Liver (tissue), 9 donors: ENCODE data around the gene CHST12. TPM values are rescaled to one million over a fixed set of nuclear protein-coding genes. Genes with fewer than 3 reads are reported as not detected.

Experiments
- DNase-seq: peaks from one replicate; pipeline ENCODE4 v3.0.0-alpha.2; 2017; ENCODE audit warnings: low spot score
- H3K27ac ChIP-seq, 2 donors: one replicate each; pipeline ENCODE4 v1.7.0; 2013; ENCODE audit warnings: inconsistent platforms in 2 of 2, low read length in 2 of 2, control low read depth in 1 of 2, low read depth in 1 of 2, mild to moderate bottlenecking in 1 of 2
- H3K27me3 ChIP-seq, 4 donors: one replicate each; pipeline versions ENCODE4 v1.6.1 to v1.7.0; 2013; ENCODE audit warnings: low read length in 3 of 4, inconsistent platforms in 1 of 4, mild to moderate bottlenecking in 1 of 4, moderate library complexity in 1 of 4; ENCODE audit not compliant: control insufficient read depth in 4 of 4, insufficient read depth in 4 of 4
- H3K36me3 ChIP-seq, 4 donors: one replicate each; pipeline versions ENCODE4 v1.6.1 to v1.7.0; 2013; ENCODE audit warnings: low read length in 3 of 4, mild to moderate bottlenecking in 3 of 4, low read depth in 1 of 4, moderate library complexity in 1 of 4; ENCODE audit not compliant: control insufficient read depth in 4 of 4, insufficient read depth in 3 of 4
- H3K4me1 ChIP-seq, 4 donors: one replicate each; pipeline versions ENCODE4 v1.6.1 to v1.7.0; 2013; ENCODE audit warnings: low read length in 3 of 4, mild to moderate bottlenecking in 3 of 4, moderate library complexity in 1 of 4; ENCODE audit not compliant: control insufficient read depth in 4 of 4, insufficient read depth in 4 of 4
- H3K4me3 ChIP-seq, 3 donors: one replicate each; pipeline versions ENCODE4 v1.6.1 to v1.7.0; 2013; ENCODE audit warnings: low read length in 3 of 3, control low read depth in 1 of 3, low read depth in 1 of 3, mild to moderate bottlenecking in 1 of 3
- H3K9ac ChIP-seq, 2 donors: one replicate each; pipeline ENCODE4 v1.7.0; 2013; ENCODE audit warnings: low read length in 2 of 2, mild to moderate bottlenecking in 2 of 2, moderate library complexity in 2 of 2, control low read depth in 1 of 2, low read depth in 1 of 2
- H3K9me3 ChIP-seq, 4 donors: one replicate each; pipeline versions ENCODE4 v1.6.1 to v1.7.0; 2013; ENCODE audit warnings: low read length in 3 of 4; ENCODE audit not compliant: control insufficient read depth in 4 of 4
- FOXA1 ChIP-seq: IDR thresholded peaks from 2 replicates; pipeline ENCODE4 v1.6.1; 2016; ENCODE audit warnings: antibody characterized with exemption
- FOXA2 ChIP-seq: IDR thresholded peaks from 2 replicates; pipeline ENCODE4 v1.6.1; 2016; ENCODE audit warnings: antibody characterized with exemption
- GABPA ChIP-seq, 2 donors: IDR thresholded peaks in 1 of 2; conservative IDR thresholded peaks in 1 of 2; 2 replicates each; pipeline ENCODE4 v1.6.1; 2016; ENCODE audit warnings: antibody characterized with exemption in 2 of 2, mild to moderate bottlenecking in 1 of 2, moderate library complexity in 1 of 2
- JUND ChIP-seq, 2 donors: IDR thresholded peaks; 2 replicates each; pipeline ENCODE4 v1.6.1; 2016; ENCODE audit warnings: antibody characterized with exemption in 2 of 2
- MAX ChIP-seq: IDR thresholded peaks from 2 replicates; pipeline ENCODE4 v1.6.1; 2016; ENCODE audit warnings: antibody characterized with exemption
- NR2F2 ChIP-seq: IDR thresholded peaks from 2 replicates; pipeline ENCODE4 v1.6.1; 2016; ENCODE audit warnings: antibody characterized with exemption
- RXRA ChIP-seq, 2 donors: IDR thresholded peaks; 2 replicates each; pipeline ENCODE4 v1.6.1; 2017 to 2018; ENCODE audit warnings: antibody characterized with exemption in 2 of 2, mild to moderate bottlenecking in 1 of 2
- SP1 ChIP-seq: IDR thresholded peaks from 2 replicates; pipeline ENCODE4 v1.6.1; 2018; ENCODE audit warnings: antibody characterized with exemption, mild to moderate bottlenecking
- YY1 ChIP-seq: IDR thresholded peaks from 2 replicates; pipeline ENCODE4 v1.6.1; 2016; ENCODE audit warnings: antibody characterized with exemption, mild to moderate bottlenecking
- ZBTB33 ChIP-seq: IDR thresholded peaks from 2 replicates; pipeline ENCODE4 v1.6.1; 2016; ENCODE audit warnings: antibody characterized with exemption
- WGBS: extraction: QIAGEN DNeasy Blood & Tissue Kit; methylation state at CpG from one replicate; pipeline ENCODE4 v1.1.7; 2013; 5-methylcytosine and 5-hydroxymethylcytosine counted together
- polyA plus RNA-seq, 2 donors: library from polyadenylated mRNA; stranded (reverse) in 1 of 2; unstranded in 1 of 2; fragments of 200-250 nt in 1 of 2; fragments of >200 nt in 1 of 2; fragmentation: Nextera tagmentation in 1 of 2; extraction: Ambion mirVana in 1 of 2; gene quantifications; one replicate each; pipeline versions ENCODE4 v1.2.1 to v1.2.3, GENCODE V29; 2013 to 2015
- total RNA-seq, 2 donors: library from RNA; depleted of rRNA; stranded (reverse); fragments of >200 nt; gene quantifications; one replicate each; pipeline ENCODE4 v1.2.3, GENCODE V29; 2014
- TF ChIP-seq, protein P1 (sequence below): fragments of 150-350 bp; IDR thresholded peaks from 2 replicates; pipeline ENCODE4 v1.5.1; 2017; ENCODE audit warnings: improper control_type of control experiment, low read depth, low read length; ENCODE audit not compliant: missing input control
- TF ChIP-seq, protein P2 (sequence below): IDR thresholded peaks from 2 replicates; pipeline ENCODE4 v1.6.1; 2016; ENCODE audit warnings: antibody characterized with exemption
- TF ChIP-seq, protein P3 (sequence below): IDR thresholded peaks from 2 replicates; pipeline ENCODE4 v1.6.1; 2016; ENCODE audit warnings: antibody characterized with exemption, mild to moderate bottlenecking
- donor health status: healthy.
- donor health status: healthy.
- donor health status: healthy.
- donor health status: healthy.
- donor health status: healthy.

The CHST12 gene
- total and polyA plus RNA-seq, 4 donors = 3.2 to 11.9 (median 5.2) TPM

- no peak overlapping the region for H3K27ac ChIP-seq
- H3K4me1 ChIP-seq = peaks cover 0 to 4% (median 0%) of the 10 kb centered on the region in 4 donors
- H3K9me3 ChIP-seq = no peaks in the 10 kb centered on the region
- DNase-seq = no peak
- H3K36me3 ChIP-seq = no peaks in the 10 kb centered on the region
- no peak overlapping the region for H3K4me3 ChIP-seq
- 61% methylated on average over 32 of the region's 32 CpGs for WGBS
- TF ChIP-seq SP1 (no peak), YY1 (no peak), GABPA (IDR thresholded peaks at IDR 0.05 in 1 of 2, conservative IDR thresholded peaks at IDR 0.05 in 1 of 2) (no peak), FOXA1 (no peak), NR2F2 (no peak), RXRA (IDR thresholded peaks at IDR 0.05) (no peak), FOXA2 (no peak), MAX (no peak), ZBTB33 (no peak)
- TF ChIP-seq, protein P1, sequence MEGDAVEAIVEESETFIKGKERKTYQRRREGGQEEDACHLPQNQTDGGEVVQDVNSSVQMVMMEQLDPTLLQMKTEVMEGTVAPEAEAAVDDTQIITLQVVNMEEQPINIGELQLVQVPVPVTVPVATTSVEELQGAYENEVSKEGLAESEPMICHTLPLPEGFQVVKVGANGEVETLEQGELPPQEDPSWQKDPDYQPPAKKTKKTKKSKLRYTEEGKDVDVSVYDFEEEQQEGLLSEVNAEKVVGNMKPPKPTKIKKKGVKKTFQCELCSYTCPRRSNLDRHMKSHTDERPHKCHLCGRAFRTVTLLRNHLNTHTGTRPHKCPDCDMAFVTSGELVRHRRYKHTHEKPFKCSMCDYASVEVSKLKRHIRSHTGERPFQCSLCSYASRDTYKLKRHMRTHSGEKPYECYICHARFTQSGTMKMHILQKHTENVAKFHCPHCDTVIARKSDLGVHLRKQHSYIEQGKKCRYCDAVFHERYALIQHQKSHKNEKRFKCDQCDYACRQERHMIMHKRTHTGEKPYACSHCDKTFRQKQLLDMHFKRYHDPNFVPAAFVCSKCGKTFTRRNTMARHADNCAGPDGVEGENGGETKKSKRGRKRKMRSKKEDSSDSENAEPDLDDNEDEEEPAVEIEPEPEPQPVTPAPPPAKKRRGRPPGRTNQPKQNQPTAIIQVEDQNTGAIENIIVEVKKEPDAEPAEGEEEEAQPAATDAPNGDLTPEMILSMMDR = no peak
- TF ChIP-seq, protein P2, sequence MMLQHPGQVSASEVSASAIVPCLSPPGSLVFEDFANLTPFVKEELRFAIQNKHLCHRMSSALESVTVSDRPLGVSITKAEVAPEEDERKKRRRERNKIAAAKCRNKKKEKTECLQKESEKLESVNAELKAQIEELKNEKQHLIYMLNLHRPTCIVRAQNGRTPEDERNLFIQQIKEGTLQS = no peak
- H3K9ac ChIP-seq = no peak overlapping the region
- H3K27me3 ChIP-seq = no peaks in the 10 kb centered on the region
Measured at GRCh38 chr7:2494191-2495130, 91.0 kb downstream of the CHST12 start.

DNA sequence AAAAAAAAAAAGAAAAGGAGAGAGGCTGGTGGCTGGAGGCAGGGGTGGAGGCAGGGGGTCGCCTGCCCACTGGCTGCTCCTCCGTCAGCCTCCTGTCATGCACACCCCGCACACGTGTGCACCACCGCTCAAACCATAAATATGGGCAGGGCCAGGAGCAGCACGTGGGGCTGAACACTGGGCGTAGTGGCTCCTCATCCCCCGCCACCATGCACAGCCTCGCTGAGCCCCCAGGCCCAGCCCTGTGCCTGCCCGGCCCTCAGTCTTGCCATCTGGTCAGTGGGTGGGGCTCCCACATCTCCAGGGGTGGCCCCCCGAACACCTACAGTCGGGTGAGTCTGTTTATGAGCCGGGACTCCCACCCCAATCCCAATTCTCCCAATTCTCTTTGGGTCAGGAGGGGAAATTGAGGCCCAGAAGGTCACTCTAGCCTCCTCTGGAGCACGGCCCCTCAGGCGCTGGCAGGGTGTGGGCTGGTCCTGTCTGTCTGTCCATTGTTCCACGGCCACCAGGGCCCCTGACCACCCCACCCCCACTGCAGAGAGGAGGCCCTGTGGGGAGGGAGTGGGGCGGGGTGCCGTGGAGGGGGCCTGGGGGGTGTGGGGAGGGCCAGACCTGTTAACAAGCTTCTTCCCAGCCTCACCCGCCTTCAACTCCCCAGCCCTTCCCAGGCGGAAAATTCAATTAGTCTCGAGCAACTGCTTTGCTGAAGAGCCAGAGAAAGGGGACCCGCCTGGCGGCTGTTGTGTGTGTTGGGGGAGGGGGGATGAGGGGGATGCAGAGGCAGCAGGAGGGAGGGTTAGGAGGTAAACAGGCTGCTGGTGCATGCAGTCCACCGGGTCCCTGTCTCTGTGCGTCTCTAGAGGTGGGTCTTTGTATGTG, 92.2 kb downstream of the CHST12 start:
- no peak overlapping the region for H3K9ac ChIP-seq
- H3K4me1 ChIP-seq = no peaks in the 10 kb centered on the region
- DNase-seq = no peak
- no peak for TF ChIP-seq JUND (IDR thresholded peaks at IDR 0.05)
- TF ChIP-seq, protein P3, sequence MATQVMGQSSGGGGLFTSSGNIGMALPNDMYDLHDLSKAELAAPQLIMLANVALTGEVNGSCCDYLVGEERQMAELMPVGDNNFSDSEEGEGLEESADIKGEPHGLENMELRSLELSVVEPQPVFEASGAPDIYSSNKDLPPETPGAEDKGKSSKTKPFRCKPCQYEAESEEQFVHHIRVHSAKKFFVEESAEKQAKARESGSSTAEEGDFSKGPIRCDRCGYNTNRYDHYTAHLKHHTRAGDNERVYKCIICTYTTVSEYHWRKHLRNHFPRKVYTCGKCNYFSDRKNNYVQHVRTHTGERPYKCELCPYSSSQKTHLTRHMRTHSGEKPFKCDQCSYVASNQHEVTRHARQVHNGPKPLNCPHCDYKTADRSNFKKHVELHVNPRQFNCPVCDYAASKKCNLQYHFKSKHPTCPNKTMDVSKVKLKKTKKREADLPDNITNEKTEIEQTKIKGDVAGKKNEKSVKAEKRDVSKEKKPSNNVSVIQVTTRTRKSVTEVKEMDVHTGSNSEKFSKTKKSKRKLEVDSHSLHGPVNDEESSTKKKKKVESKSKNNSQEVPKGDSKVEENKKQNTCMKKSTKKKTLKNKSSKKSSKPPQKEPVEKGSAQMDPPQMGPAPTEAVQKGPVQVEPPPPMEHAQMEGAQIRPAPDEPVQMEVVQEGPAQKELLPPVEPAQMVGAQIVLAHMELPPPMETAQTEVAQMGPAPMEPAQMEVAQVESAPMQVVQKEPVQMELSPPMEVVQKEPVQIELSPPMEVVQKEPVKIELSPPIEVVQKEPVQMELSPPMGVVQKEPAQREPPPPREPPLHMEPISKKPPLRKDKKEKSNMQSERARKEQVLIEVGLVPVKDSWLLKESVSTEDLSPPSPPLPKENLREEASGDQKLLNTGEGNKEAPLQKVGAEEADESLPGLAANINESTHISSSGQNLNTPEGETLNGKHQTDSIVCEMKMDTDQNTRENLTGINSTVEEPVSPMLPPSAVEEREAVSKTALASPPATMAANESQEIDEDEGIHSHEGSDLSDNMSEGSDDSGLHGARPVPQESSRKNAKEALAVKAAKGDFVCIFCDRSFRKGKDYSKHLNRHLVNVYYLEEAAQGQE = no peak
- H3K9me3 ChIP-seq = no peaks in the 10 kb centered on the region
- no peak overlapping the region for H3K27ac ChIP-seq
- H3K4me3 ChIP-seq = no peak overlapping the region
- no peaks in the 10 kb centered on the region for H3K27me3 ChIP-seq
- H3K36me3 ChIP-seq = no peaks in the 10 kb centered on the region
- WGBS = 64% methylated on average over 25 of the region's 25 CpGs
